Adrenal gland (tissue), 12 donors: ENCODE results near the gene POMT1. TPM values are rescaled to one million over a fixed set of nuclear protein-coding genes. Genes with fewer than 3 reads are reported as not detected.

ENCODE experiments used
- DNase-seq, 7 donors: peaks; one replicate each; pipeline ENCODE4 v3.0.0-alpha.2; 2019 to 2020
- H3K27ac ChIP-seq, 5 donors: fragments of 200-600 bp; sonication (generic) in 4 of 5; 1 replicate in 3 of 5; 2 replicates in 2 of 5; pipeline versions ENCODE4 v1.5.1 to v1.8.0; 2016 to 2020; ENCODE audit warnings: mild to moderate bottlenecking in 1 of 5
- H3K27me3 ChIP-seq: fragments of 200-600 bp; 2 replicates; pipeline ENCODE4 v1.8.0; 2021
- H3K36me3 ChIP-seq, 2 donors: fragments of 200-600 bp; replicated peaks in 1 of 2; 1 replicate in 1 of 2; 2 replicates in 1 of 2; pipeline versions ENCODE4 v1.5.1 to v1.8.0; 2018 to 2022
- H3K4me1 ChIP-seq, 2 donors: fragments of 200-600 bp; replicated peaks in 1 of 2; 1 replicate in 1 of 2; 2 replicates in 1 of 2; pipeline versions ENCODE4 v1.5.1 to v1.8.0; 2018 to 2021
- H3K4me3 ChIP-seq, 4 donors: fragments of 200-600 bp; sonication (generic) in 3 of 4; one replicate each; pipeline ENCODE4 v1.5.1; 2016 to 2018
- H3K9me3 ChIP-seq, 3 donors: fragments of 200-600 bp; sonication (generic) in 1 of 3; replicated peaks in 1 of 3; 1 replicate in 2 of 3; 2 replicates in 1 of 3; pipeline versions ENCODE4 v1.5.1 to v1.8.0; 2016 to 2021
- POLR2A ChIP-seq, 2 donors: fragments of 450-650 bp; IDR thresholded peaks; one replicate each; pipeline ENCODE4 v1.6.1; 2017; ENCODE audit warnings: antibody characterized with exemption in 2 of 2, mild to moderate bottlenecking in 2 of 2, moderate library complexity in 1 of 2
- WGBS, 4 donors: extraction: QIAGEN DNeasy Blood & Tissue Kit in 2 of 4; methylation state at CpG; one replicate each; pipeline versions ENCODE4 v1.1.5 to v1.1.7; 2013 to 2017; 5-methylcytosine and 5-hydroxymethylcytosine counted together
- intact Hi-C, 2 donors: fragments of 100-400 bp; cut with DNase I; formaldehyde crosslinking; loops; one replicate each; pipeline versions ENCODE4 v1.14.1 to v1.15.0; 2022 to 2023
- polyA plus RNA-seq, 3 donors: library from polyadenylated mRNA; stranded (reverse); fragments of 200-250 nt in 2 of 3; fragments of 350-450 nt in 1 of 3; fragmentation: Illumina TruSeq in 1 of 3; extraction: RNeasy Lipid Tissue Mini Kit (QIAGEN cat#74804) in 1 of 3; gene quantifications; one replicate each; pipeline ENCODE4 v1.2.3, GENCODE V29; 2013 to 2014
- total RNA-seq, 9 donors: library from RNA; depleted of rRNA in 4 of 9; stranded (reverse); fragments of >200 nt in 4 of 9; fragments of 120-200 nt in 1 of 9; fragmentation: NEBNext Ultra II Directional in 1 of 9; extraction: Animal tissue kit (Norgen Biotek cat#: 25700) in 1 of 9; gene quantifications; one replicate each; pipeline versions ENCODE4 v1.1.0 to v1.2.4, GENCODE V29; 2013 to 2023
- TF ChIP-seq, protein P1 (sequence below), 6 experiments: fragments of 450-650 bp in 4 of 6; fragments of 200-600 bp in 2 of 6; sonication (generic) in 1 of 6; IDR thresholded peaks; 1 replicate in 5 of 6; 2 replicates in 1 of 6; pipeline versions ENCODE4 v1.5.1 to v1.8.0; 2016 to 2021; ENCODE audit warnings: antibody characterized with exemption in 6 of 6, mild to moderate bottlenecking in 2 of 6, moderate library complexity in 1 of 6
- donor health status: healthy with polysubstance abuse.
- donor health status: Bipolar disorder and iron deficiency.
- donor health status: DM: yes; HTN: yes; CAD: no.
- donor health status: DM: no; HTN: no; CAD: no.
- donor health status: DM: no; HTN: no; CAD: no.
- donor health status: DM: yes; HTN: yes; CAD: no.

The POMT1 gene
- total and polyA plus RNA-seq, 12 donors: 10.1 to 60.9 (median 33.0) TPM

- TF ChIP-seq, protein P1, sequence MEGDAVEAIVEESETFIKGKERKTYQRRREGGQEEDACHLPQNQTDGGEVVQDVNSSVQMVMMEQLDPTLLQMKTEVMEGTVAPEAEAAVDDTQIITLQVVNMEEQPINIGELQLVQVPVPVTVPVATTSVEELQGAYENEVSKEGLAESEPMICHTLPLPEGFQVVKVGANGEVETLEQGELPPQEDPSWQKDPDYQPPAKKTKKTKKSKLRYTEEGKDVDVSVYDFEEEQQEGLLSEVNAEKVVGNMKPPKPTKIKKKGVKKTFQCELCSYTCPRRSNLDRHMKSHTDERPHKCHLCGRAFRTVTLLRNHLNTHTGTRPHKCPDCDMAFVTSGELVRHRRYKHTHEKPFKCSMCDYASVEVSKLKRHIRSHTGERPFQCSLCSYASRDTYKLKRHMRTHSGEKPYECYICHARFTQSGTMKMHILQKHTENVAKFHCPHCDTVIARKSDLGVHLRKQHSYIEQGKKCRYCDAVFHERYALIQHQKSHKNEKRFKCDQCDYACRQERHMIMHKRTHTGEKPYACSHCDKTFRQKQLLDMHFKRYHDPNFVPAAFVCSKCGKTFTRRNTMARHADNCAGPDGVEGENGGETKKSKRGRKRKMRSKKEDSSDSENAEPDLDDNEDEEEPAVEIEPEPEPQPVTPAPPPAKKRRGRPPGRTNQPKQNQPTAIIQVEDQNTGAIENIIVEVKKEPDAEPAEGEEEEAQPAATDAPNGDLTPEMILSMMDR (IDR thresholded peaks at IDR 0.05): no peak
- TF ChIP-seq POLR2A (IDR thresholded peaks at IDR 0.05): no peak
- Histone ChIP-seq H3K36me3 (no peaks in the 10 kb centered on the region), H3K4me1 (no peaks in the 10 kb centered on the region), H3K27me3 (peaks cover 28% of the 10 kb centered on the region), H3K27ac (no peak overlapping the region), H3K4me3 (no peak overlapping the region), H3K9me3 (no peaks in the 10 kb centered on the region)
- intact Hi-C loops: no loop called here
- DNase-seq: no peak
- 90 to 94% (median 93%) methylated on average over 11 to 25 of the region's 25 CpGs for WGBS, 4 donors
These were observed 55.3 kb downstream of the POMT1 start for GRCh38 chr9:131557855-131558548.

- Histone ChIP-seq H3K27ac (no peak overlapping the region), H3K27me3 (peaks cover 16% of the 10 kb centered on the region), H3K4me3 (no peak overlapping the region), H3K9me3 (no peaks in the 10 kb centered on the region), H3K4me1 (no peaks in the 10 kb centered on the region), H3K36me3 (no peaks in the 10 kb centered on the region)
- DNase-seq: no peak
- WGBS, 4 donors: 60 to 93% (median 77%) methylated on average over 1 of the region's 1 CpG
- intact Hi-C loops: no loop called here
- no peak for TF ChIP-seq POLR2A (IDR thresholded peaks at IDR 0.05)
- TF ChIP-seq, protein P1 (IDR thresholded peaks at IDR 0.05): no peak
These were observed 56.8 kb downstream of the POMT1 start for GRCh38 chr9:131559421-131560000.

DNA sequence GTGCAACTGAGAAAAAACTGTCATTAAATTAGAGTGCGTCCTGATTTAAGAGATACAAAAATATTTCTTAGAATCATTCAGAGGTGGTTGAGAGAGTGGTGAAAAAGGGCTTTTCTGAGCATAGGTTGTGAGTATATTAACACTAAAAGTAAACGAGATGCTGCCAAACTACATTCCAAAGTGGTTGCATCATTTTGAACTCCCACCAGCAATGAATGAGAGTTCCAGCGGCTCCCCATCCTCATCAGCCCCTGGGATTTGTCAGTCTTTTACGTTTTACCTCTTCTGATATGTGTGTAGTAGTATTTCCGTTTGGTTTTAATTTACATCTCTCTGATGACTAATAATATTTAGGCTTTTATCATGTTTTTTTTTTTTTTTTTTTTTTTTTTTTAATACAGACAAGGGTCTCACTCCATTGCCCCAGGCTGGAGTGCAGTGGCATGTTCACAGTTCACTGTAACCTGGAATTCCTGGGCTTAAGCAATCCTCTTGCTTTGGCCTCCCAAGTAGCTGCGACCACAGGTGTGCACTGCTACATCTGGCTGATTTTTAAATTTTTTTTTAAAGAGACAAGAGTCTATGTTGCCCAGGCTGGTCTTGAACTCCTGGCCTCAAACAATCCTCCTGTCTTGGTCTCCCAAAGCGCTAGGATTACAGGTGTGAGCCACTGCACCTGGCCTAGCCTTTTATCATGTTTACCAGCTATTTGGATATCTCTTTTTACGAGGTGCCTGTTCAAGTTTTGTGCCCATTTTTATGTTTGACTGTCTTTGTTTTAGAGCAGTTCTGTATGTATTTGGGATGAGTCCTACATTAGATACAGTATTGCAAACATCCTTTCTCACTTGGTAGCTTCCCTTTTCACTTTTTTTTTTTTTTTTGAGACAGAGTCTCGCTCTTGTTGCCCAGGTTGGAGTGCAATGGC is 59.6 kb downstream of the POMT1 start:
- Histone ChIP-seq H3K4me1 (no peaks in the 10 kb centered on the region), H3K9me3 (no peaks in the 10 kb centered on the region), H3K36me3 (no peaks in the 10 kb centered on the region), H3K4me3 (no peak overlapping the region), H3K27me3 (no peaks in the 10 kb centered on the region), H3K27ac (no peak overlapping the region)
- DNase-seq: no peak
- intact Hi-C loops: no loop called here
- WGBS, 4 donors: 63 to 73% (median 69%) methylated on average over 9 of the region's 9 CpGs
- TF ChIP-seq, protein P1 (IDR thresholded peaks at IDR 0.05): no peak
- no peak for TF ChIP-seq POLR2A (IDR thresholded peaks at IDR 0.05)

GRCh38 chr9:131565369-131565768 is 62.7 kb downstream of the POMT1 start:
- Histone ChIP-seq H3K4me3 (no peak overlapping the region), H3K27ac (no peak overlapping the region), H3K36me3 (no peaks in the 10 kb centered on the region), H3K9me3 (no peaks in the 10 kb centered on the region), H3K4me1 (no peaks in the 10 kb centered on the region), H3K27me3 (no peaks in the 10 kb centered on the region)
- DNase-seq: no peak
- no peak for TF ChIP-seq POLR2A (IDR thresholded peaks at IDR 0.05)
- TF ChIP-seq, protein P1 (IDR thresholded peaks at IDR 0.05): no peak
- 91 to 96% (median 92%) methylated on average over 5 of the region's 5 CpGs for WGBS, 4 donors
- intact Hi-C loops: no loop called here
